NCI-H524 (cell line): Measurements from ENCODE around the gene CHRNB4.

Source experiments
- DNase-seq, 2 experiments: peaks; one replicate each; lab custom pipeline; 2025; lab: John Stamatoyannopoulos, UW

Gene CHRNB4

DNA sequence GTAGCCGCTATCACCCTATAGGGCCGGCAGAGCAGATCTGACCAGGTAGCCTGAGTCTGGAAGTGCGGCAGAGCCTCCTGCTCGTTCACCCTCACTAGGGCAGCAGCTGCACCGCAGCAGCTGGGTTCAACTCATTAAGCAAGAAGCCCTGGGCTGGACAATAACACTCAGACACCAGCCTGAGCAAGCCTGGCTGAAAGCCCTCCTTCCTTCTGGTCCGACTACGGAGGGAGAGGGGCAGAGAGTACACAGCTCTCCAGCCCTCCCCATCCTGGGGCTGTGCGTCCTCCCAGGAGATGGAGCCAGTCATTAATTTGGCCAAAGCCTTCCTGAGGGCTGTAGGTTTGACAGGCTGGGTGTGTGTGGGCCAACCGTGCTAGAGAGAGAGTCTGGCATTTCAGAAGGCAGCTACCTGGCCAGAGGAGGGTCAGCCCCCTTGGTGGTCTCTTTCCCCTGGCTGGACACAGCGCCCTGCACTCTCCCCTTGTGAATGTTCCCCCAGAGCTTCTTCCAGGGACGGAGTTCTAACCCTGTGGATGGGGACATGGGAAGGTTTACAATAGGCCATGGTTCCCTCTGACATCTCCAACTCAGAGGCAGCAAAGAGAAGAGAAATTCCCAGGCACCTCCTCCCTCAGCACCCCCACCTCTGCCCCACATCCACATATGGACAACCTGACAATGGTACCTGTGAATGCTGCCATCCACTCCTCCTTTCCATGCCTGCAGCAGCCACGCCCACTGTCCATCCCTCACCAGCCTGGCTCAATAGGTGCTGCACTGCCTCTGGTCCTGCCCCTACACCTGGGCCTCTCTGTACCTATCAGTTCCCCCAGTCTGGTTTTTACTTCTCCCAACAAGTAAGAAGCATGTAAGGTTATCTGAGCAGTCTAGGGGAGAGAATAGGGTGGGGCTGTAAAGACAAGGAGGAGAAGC, 6.5 kb downstream of the CHRNB4 start:
- peak; percentile 38 to 79 for DNase-seq

DNA sequence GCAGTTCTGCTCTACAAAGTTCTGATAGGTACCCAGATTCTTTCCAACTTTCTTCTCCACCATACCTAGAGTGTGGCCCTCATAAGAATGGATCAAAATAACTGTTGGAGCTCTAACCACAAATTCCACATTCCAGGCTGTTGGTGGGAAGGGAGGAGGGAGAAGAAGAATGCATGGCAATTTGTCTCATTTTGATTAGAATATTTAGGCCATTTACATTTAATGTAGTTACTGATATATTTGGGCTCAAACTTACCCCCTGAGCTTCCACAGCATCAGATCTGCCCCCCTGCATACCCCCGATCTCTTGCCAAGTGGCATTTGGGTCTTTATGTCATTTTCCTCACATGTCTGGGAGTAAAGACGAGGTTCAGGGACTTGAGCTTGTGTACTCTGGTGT, 7.7 kb downstream of the CHRNB4 start:
- DNase-seq: no peak

DNA sequence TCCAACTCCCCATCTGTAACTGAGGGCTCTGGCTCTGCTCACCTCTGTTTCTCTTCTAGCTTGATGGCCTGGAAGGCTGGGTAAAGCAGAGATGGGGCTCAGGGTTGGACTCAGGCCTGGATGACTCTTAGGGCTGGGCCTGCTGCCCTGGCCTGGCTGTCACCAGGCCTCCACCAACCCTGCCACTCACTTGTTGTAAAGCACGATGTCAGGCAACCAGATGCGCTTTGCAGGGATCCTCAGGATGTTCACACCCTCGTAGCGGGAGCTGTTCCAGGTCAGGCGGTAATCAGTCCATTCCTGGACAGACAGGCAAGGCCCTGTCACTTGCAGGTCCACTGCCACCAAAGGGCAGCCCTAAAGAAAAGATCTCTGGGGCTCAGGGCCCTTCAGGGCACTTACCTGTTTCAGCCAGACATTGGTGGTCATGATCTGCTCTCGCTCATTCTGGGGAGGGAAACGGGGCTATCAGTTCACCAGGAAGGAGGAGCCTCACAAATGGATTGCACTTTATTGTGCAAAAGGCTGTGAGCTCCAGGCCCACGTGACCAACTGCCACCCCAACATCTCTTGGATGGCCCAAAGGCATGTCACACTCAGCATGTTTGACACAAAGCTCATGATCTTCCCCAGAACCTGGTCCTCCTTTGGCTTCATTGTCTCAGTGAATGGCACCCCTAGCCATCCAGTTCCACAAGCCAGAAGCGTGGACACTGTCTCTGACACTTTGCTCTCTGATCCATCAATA, 9.9 kb downstream of the CHRNB4 start:
- no peak for DNase-seq

DNA sequence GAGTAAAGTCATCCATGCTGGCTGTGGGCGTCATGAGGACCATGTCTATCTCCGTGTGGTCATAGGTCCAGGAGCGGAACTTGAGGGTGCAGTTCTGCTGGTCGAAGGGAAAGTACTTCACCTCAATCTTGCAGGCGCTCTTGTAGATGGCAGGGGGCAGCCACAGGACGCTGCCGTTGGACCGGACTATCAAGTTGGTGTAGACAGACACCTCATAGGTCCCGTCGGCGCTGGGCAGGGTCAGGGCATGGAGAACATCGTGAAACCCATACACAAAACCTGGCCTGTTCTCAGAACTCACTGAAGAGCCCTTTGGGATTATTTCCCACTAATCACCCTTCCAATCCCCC, 11.3 kb downstream of the CHRNB4 start:
- DNase-seq: no peak

DNA sequence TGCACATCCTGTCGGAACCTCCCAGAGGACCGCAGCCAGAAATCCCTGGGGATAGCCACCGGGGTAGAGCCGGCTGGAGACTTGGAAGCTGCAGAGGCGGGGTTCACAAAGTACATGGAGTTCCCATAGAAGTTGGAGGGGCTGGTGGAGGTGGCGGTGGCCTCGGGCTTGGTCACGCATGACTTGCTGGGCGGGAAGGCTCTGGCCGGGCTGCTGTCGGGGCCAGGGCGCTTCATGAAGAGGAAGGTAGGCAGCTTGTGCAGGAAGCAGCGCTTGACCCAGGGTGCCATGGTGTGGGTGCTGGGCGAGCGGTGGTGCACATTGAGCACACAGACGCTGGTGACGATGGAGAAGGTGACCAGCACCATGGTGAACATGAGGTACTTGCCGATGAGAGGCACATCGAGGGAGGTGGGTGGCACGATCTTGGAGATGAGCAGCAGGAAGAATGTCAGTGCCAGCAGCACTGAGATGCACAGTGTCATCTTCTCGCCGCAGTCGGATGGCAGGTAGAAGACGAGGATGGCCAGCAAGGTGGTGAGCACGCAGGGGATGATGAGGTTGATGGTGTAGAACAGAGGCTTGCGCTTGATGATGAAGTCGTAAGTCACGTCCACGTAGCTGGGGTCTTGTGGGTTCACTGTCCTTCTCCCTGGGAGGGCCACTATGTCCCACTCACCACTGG, 11.8 kb downstream of the CHRNB4 start:
- DNase-seq: no peak

DNA sequence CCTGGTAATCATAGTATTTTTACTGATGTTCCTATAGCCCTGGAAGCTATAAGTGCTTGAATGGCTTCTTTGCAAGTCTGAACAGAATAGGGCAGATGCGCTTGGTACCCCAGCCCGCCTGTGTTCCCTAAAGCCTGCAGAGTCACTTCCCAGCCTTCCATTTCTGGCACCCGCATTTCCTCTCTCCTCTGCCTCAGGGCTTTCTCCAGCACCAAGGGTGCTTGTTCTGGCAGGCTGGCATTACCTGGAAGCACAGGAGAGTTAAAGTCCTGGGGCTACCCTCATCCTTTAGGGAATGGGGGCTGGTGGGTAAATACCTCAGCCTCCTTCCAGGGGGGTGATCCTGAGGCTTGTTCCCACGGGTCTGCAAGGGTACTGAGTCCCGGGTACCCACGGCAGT, 12.8 kb downstream of the CHRNB4 start:
- no peak for DNase-seq

DNA sequence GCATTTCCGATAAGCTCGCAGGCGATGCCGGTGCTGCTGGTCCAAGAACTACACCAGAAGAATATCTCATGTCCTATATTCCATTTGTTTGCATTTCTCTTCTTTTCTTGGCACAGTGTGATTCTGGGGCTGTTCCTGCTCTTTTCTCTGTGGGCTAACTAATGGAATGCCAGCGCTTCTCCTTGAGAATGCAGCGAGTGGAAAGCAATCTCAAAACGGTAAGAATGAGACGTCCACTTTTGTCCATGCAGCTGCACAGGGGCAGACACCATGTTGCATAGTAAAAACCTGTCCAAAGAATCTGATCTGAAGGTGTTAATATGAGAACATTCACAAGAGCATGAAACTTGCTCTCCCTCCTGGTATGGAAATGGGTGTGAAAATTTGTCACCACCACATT, 13.7 kb downstream of the CHRNB4 start:
- DNase-seq: no peak

DNA sequence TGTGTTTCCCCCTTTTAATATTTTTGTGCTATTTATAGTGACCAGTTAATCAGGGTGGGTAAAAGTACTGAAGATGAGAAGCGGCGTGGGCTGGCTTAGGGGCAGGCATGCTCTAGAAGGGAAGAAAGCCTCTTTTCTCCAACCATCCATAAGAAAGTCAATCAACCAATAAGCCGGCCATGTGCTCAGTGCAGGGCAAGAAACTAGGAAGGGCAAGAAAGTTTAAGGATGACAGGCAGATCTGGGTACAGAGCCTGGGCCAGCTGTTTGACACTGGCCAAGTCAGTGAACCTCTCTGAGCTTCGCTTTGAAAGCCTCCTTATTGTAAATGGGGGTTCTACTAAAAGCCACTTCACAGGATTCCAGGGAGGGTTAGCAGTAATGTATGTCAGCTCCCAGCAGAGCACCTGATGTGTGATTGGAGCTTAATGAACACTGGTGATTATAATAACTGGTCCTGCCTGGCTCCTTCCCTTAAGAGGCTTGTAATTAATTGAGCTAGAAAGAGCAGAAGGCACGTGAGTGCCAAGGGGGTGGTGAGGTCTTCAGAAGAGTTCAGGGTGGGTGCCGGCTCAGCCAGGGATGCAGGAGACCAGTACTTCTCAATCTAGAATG, 14.5 kb downstream of the CHRNB4 start:
- peak; percentile 66 to 79 for DNase-seq

DNA sequence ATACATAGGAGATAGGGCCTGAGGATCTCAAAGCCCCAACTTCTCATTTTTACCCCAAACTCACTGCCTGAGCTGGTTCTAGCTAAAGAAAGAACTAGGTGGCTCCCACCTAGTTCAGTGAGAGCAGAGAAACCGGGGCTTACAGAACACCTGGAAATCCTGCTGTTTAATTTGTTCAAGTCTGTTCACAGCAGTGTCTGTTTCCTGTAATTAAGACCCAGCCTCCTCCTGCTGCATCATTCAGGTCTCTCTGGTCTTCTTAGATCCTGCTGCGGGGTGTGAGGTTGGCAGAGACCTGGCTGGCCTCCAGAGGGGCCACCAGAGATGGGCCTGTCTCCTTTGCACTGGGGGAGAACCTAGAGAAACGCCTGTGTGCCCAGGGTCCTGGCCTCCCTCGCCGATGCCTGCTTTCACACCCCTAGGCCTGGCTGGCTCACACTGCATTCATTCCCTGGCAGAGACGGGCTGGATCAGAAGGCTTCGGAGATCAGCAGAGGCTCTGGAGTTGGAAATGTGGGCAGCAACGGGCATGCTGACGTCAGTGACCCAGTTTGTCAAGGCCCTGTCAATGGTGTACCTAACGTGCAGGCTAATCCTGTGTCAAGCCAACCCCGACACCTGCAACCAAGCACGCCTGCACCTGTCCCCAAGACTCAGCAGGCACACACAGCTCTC, 15.3 kb downstream of the CHRNB4 start:
- peak in 1 of 2 experiments; percentile 36 for DNase-seq

DNA sequence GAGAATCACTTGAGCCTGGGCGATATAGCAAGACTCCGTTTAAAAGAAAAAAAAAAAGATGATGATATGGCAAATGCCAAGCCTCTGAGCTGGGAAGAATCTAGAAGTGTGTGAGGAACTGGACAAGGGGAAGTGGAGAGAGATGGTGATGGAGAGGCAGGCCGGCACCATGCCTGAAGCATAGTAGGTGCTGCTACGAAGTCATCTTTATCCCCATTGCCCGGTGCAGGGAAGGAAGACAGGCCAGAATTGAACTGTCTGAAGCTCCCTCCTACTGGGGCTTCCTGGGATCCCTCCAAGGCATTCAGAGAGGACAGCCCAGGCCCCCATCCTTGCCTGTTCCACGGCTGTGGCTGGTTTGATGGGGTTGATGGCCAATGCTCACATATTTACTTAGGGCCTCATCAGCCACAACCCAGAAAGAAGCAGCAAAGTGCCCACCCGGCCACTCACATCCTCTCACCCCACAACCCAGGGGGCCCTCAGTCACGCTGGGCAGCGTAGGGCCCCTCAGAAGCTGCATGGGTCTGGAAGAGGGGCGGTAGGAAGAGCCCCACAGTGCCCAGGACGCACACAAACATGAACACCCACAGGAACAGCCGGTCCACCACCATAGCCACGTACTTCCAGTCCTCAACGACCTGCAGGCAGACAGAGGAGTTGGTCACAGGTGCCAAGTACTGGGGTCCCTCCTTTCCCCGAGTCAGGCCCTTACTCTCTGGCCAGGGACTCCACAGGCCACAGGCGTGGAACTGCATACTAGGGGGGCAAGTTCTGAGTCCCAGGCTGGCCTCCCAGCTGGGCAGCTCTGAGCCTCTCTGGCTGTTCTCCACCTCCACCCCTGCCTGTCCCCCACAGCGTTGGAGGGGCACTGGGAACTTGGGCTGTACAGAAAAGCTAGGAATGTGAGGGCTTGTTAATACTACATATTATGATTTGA, 16.1 kb downstream of the CHRNB4 start:
- no peak for DNase-seq

DNA sequence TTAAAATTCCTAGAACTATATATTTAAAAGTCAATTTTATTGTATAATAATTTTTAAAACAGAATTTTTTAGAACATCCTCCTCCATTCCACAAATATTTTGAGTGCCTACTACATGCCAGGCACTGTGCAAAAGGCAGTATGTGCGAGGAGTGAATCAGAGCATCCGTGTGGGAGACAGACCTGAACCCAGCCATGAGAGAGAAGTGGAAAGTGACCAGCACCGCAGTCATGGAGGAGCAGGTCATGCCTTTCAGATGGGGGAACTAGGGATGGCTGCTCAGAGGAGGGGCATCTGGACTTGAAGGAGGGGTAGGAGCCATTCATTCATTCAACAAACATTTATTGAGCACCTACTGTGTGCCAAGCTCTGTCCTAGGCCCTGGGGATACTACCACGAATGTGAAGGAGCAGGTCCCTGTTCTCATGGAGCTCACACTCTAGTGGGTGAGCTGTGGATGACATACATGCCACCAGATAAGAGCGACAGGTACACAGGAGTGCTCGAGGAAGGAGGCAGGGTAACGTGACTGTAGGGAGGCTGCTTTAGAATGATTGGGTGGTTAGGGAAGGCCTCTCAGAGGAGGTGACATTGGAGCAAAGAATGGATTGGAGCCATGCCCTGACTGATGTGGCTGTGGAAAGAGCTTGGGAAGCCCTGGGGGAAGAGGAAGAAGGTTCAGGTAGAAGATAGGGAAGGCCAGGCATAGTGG, 17.1 kb downstream of the CHRNB4 start:
- no peak for DNase-seq

DNA sequence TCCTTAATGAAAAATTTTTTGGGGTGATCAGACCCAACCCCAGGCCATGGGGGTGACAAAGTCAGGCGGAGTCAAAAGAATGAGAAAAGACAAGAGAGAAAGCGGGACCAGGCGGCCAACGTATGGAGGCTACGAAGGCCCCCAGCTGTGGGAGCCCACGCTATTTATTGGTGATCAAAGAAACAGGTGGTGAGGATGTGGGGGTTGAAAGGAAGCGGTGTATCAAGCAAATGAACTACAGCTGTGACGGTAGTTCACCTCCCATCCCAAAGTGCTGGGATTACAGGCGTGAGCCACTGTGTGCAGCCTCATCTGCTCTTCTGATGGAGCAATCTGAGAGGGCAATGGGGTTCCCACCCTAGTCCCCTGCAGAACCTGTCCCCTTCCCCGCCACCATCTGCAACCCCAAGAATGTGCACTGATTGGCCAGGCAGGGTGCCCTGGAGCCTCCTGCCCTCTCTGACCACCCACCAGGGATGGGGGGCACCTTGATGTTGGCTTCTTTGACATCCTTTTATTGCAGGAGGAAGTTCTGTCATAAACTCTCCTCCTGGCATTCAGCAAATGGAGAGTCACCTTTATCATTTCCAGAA, 19.1 kb downstream of the CHRNB4 start:
- DNase-seq: peak in 1 of 2 experiments; percentile 39

DNA sequence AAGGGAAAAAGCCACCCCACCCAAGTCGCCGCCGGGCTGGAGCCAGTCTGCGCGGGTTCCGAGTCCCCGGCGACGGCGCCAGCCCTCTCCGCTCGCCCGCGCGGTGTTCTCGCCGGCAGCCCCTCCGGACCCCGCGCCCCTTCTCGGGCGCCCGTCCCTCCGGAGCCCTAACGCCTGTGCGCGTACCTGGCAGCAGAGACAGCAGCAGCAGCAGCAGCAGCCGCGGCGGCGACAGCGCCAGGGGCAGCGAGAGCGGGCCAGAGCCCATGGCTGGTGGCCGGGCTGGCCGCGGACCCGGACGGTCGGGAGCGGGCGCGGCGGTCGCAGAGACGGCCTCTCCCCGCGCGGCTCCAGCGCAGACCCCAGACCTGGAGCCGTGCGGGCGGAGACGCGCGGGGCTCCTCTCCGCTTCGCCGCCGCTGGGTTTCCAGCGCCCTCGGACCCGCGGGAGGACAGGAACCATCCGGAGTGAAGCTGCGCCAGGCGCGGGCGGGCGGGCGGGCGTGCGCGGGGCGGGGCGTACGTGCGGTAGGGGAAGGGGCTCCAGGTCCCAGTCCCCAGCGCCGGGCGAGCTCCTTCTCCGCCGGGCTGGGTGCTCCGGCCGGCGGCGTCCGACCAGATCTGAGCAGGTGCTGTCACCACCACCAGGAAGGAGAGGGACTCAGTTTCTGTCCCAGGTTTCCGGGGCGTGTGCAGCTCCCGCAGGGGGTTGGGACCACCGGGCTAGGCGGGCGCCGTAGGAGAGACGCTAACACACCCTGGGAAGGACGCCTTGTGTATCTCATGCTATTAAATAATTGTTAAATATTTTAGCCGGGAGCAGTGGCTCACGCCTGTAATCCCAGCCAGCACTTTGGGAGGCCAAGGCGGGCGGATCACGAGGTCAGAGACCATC, 20.2 kb downstream of the CHRNB4 start, which contains the start of gene CHRNA3:
TSS of gene CHRNA3 (minus strand) at position 470 of the 895 bp plus-strand sequence. CDS start at position 268, 202 bp downstream.
- DNase-seq: no peak

DNA sequence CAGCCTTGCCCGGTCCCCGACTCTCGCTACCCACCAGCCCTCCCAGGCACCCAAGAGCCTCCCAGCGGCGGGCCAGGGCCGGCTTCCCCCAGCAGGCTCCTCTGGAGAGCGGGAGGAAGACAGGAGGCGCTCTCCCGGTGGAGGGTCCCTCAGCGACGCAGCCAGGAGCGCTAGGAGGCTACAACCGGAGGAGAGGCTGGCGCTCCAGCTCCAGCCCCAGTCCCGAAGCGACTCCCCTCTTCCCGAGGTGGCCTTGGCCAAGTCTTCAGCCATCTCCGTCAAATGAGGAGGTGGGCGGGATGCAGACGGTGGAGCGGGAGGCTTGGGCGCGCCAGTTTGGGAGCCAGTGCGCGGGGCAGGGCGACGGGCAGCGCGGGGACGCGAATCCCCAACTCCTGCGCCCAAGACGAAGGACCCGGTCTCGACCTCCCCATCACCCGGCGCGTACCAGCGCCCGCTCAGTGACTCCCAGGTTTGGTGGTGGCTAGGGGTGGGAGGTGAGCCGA, 20.9 kb downstream of the CHRNB4 start:
- DNase-seq: peak; percentile 48 to 74

DNA sequence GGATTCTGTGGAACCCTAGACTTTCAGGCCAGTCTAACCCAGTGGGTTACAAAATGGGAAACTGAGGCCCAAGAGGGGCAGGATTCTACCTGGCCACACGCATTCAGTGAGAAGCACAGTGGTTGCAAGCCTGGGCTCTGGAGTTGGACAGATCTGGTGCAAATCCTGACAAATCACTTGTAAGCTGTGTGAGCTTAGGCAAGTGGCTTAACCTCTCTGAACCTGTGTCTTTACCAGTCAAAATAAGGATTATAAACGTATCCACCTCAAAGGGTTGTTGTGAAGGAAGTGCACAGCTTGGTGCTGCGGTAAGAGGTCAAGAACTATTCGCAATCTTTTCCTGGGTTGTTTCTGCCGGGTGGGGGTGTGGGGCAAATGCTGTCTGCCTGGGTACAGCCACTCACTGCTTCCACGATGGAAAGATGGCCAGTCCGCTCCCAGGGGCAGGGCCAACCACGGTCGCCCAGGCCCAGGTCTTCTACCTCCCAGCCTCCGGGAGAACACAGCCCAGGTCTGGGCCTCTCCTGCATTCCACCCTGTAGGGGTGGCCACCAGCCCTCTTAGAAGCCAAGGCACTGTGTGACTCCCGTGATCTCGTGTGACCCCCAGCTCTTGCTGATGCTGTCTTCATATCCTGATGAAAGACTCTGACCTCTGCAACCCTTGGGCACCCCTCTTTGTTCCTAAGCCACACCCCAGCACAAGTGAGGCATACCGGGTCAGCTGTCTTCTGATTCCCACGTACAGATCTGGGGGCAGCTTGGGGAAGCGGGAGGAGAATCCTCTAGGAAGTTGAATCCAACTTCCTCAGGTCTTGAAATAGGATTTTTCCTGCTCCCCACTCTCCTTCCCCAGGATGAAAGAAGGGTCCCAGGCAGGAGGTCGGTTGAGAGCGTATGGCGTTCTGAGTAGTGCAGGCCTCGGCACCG, 21.7 kb downstream of the CHRNB4 start:
- DNase-seq: no peak

DNA sequence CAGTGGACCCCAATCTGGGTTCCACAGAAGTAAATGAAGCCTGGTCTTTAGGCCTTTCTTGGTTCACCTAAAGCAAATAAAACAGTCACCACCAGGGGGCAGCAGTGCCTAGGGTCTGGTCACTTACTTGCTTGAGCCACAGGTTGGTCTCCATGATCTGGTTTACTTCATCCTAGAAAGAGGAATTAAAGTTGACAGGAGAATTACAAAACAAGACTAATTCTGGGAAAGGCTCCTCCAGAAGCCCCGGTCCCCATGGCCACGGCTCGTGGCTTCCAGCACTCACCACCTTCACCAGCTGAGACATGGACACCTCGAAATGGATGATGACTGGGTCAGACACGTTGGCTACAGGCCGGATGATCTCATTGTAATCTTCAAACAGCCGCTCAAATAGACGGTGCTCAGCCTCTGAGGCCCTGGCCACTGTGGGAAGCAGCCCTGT, 22.5 kb downstream of the CHRNB4 start:
- peak; percentile 90 to 92 for DNase-seq

DNA sequence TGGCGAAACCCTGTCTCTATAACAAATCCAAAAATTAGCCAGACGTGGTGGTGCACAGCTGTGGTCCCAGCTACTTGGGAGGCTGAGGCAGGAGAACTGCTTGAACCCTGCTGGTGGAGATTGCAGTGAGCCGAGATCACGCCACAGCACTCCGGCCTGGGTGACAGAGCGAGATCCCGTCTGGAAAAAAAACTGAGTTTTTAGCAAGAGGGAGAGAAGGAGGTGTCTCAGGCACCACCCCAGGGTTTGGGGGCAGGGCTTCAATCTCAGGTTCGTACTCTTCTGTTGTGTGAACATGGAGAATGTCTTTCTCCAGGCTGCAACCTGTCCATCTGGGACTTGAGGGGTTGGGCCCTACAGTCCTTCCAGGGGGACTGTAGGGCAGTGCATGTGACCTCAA, 22.9 kb downstream of the CHRNB4 start:
- no peak for DNase-seq
